Measurements from ENCODE around the gene SPRED3. TPM values are rescaled to one million over a fixed set of nuclear protein-coding genes. Genes with fewer than 3 reads are reported as not detected.

SPRED3 gene
- total and polyA plus RNA-seq, 9 of the 15 experiments (the other 6 are each of a cell fraction or from before 2014, with no cell fraction given), result 0.05 to 1.3 (median 0.36) TPM

GRCh38 chr19:38441657-38442348 is 53.3 kb downstream of the SPRED3 start:
- no peaks in the 10 kb centered on the region for H3K9me3 ChIP-seq (replicated peaks; ENCODE audit: control insufficient read depth, insufficient read depth, low read depth, low read length)
- H3K36me3 ChIP-seq (ENCODE audit: control insufficient read depth, insufficient read depth, low read length), result peaks cover 13% of the 10 kb centered on the region; the same call in 1 of the 3 replicates
- H2AFZ ChIP-seq (ENCODE audit: low read depth, low read length), result peak overlapping the region; percentile 58; the same call in 1 of the 2 replicates
- in situ Hi-C loops (cut with MboI) (no loop called here), intact Hi-C loops (cut with micrococcal nuclease) (loop anchor here (1.0 kb wide), 1 partner anchor 39 kb away; the partner anchor contains the start of gene FAM98C)
- WGBS (ENCODE audit: insufficient coverage, low coverage, missing lambda C conversion rate), result 38% methylated on average over 5 of the region's 7 CpGs
- H3K9ac ChIP-seq (ENCODE audit: insufficient read depth in 1 of 2, low read depth in 2 of 2, low read length in 2 of 2), result peak overlapping the region in 1 of 2 experiments; percentile 67; a peak in 1 of 4 replicates
- H3K27me3 ChIP-seq (ENCODE audit: control insufficient read depth in 2 of 2, insufficient read depth in 2 of 2, low read length in 2 of 2), result no peaks in the 10 kb centered on the region
- peaks cover 0 to 21% of the 10 kb centered on the region in 2 experiments; a peak in 2 of 5 replicates for H3K4me1 ChIP-seq (replicated peaks in 1 of 2; ENCODE audit: control insufficient read depth in 2 of 2, insufficient read depth in 2 of 2, low read length in 2 of 2)
- BruUV-seq (replicated peaks), result no TSS peak
- POLR2A ChIA-PET, result no interaction called here
- H3K4me3 ChIP-seq, result no peak overlapping the region
- CTCF ChIA-PET (ENCODE audit: low intra/inter-chr PET ratio), result interaction anchor here (1.5 kb wide), 1 partner anchor 38 kb away, joined by 12 read pairs; no protein-coding TSS in a partner anchor
- DNase-seq (ENCODE audit: extremely low read depth in 1 of 4, low spot score in 3 of 4) (peak; percentile 57 to 68 (median 64)), ATAC-seq (peak; percentile 97), FAIRE-seq (peak; percentile 78)
- H3K4me2 ChIP-seq (ENCODE audit: insufficient read depth, low read length), result no peak overlapping the region
- H4K20me1 ChIP-seq (replicated peaks; ENCODE audit: control insufficient read depth, insufficient read depth, low read length), result no peaks in the 10 kb centered on the region
- H3K9me1 ChIP-seq (ENCODE audit: control insufficient read depth, insufficient read depth, low read length), result no peaks in the 10 kb centered on the region
- no peaks in the 10 kb centered on the region for H3K79me2 ChIP-seq (ENCODE audit: control insufficient read depth, insufficient read depth, low read length)
- no peak overlapping the region for H3K27ac ChIP-seq (ENCODE audit: extremely low read depth, low read depth, low read length)
- TF ChIP-seq KAT7 (CRISPR knock-in tag; IDR thresholded peaks at IDR 0.05; ENCODE audit: borderline replicate concordance), result no peak
- TF ChIP-seq MEF2D (tag; conservative IDR thresholded peaks at IDR 0.05; ENCODE audit: low read depth), result no peak
- TF ChIP-seq TSHZ1 (CRISPR knock-in tag; IDR thresholded peaks at IDR 0.05), result no peak
- TF ChIP-seq ZFX (CRISPR knock-in tag; IDR thresholded peaks at IDR 0.05), result no peak
- TF ChIP-seq THAP7 (CRISPR knock-in tag; IDR thresholded peaks at IDR 0.05), result no peak
- no peak for TF ChIP-seq E4F1 (CRISPR knock-in tag; IDR thresholded peaks at IDR 0.05; ENCODE audit: borderline replicate concordance)
- TF ChIP-seq ETS1 (conservative IDR thresholded peaks at IDR 0.05; ENCODE audit: control insufficient read depth, low read depth, low read length), result no peak
- TF ChIP-seq STAT5B (CRISPR knock-in tag; IDR thresholded peaks at IDR 0.05), result no peak
- no peak for TF ChIP-seq POU5F1 (IDR thresholded peaks at IDR 0.05; ENCODE audit: borderline replicate concordance, low read depth, low read length, partially characterized antibody)
- TF ChIP-seq ID3 (CRISPR knock-in tag; IDR thresholded peaks at IDR 0.05), result no peak
- no peak for TF ChIP-seq ID3 (tag; IDR thresholded peaks at IDR 0.05)
- TF ChIP-seq IRF2 (CRISPR knock-in tag; IDR thresholded peaks at IDR 0.05), result no peak
- TF ChIP-seq NCOA6 (IDR thresholded peaks at IDR 0.05), result no peak
